ENCODE measurements around the gene IL22RA2. TPM values are rescaled to one million over a fixed set of nuclear protein-coding genes. Genes with fewer than 3 reads are reported as not detected.

The IL22RA2 gene
- total RNA-seq, 1 donor from 2014 or later, result not detected

DNA sequence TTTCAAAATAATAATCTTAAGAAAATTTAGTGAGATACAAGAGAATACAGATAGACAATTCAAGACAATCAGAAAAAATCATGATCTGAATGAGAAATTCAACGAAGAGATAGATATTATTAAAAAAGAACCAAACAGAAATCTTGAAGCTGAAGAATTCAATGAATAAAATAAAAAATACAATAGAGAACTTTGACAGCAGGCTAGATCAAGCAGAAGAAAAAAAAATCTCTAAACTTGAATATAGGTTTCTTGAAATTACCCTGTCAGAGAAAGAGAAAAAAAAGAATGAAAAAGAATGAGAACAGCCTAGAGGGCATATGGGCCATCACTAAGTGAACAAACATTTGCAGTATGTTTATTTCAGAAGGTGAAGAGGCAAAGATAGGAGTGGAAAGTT lies 39.0 kb downstream of the IL22RA2 start:
- Histone ChIP-seq H3K4me1 (no peaks in the 10 kb centered on the region), H3K27me3 (no peaks in the 10 kb centered on the region), H3K4me3 (no peak overlapping the region), H3K9me3 (no peaks in the 10 kb centered on the region), H3K27ac (no peak overlapping the region), H3K36me3 (no peaks in the 10 kb centered on the region)
- intact Hi-C loops (cut with DNase I), result no loop called here
- no peak for DNase-seq (ENCODE audit: extremely low spot score in 2 of 2)
- TF ChIP-seq CTCF (IDR thresholded peaks at IDR 0.05) (no peak), POLR2A (IDR thresholded peaks at IDR 0.05) (no peak), POLR2AphosphoS5 (IDR thresholded peaks at IDR 0.05; ENCODE audit: insufficient read depth in 1 of 2, low read depth in 1 of 2) (no peak)

DNA sequence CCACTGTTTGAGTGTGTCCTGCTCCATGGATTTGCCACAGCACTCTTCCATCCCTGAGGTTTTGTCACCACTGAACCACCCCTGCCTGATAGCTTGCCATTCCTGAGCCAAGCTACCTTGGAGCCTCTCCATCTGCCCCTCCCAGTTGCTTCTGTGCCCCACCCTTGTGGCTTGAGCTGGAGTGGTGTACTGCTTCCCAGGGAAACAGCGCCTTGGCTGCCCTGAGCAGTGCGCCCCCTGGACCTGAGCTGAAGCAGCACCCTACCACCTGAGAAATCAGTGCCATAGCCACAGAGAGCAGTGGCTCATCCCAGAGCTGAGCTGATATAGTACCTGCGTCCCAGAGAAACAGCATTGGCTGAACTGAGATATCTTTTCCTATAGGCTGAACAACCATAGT lies 40.3 kb downstream of the IL22RA2 start:
- no peaks in the 10 kb centered on the region for H3K27me3 ChIP-seq

GRCh38 chr6:137126875-137127485 lies 46.5 kb downstream of the IL22RA2 start:
- Histone ChIP-seq H3K27ac (no peak overlapping the region), H3K9me3 (no peaks in the 10 kb centered on the region), H3K27me3 (no peaks in the 10 kb centered on the region), H3K4me1 (no peaks in the 10 kb centered on the region), H3K4me3 (no peak overlapping the region), H3K36me3 (no peaks in the 10 kb centered on the region)
- no peak for DNase-seq (ENCODE audit: extremely low spot score in 2 of 2)
- intact Hi-C loops (cut with DNase I), result no loop called here
- TF ChIP-seq POLR2AphosphoS5 (IDR thresholded peaks at IDR 0.05; ENCODE audit: insufficient read depth in 1 of 2, low read depth in 1 of 2), result no peak
- no peak for TF ChIP-seq CTCF (IDR thresholded peaks at IDR 0.05)
- TF ChIP-seq POLR2A (IDR thresholded peaks at IDR 0.05), result no peak

More for the DNA sequence above, 40.3 kb downstream of the IL22RA2 start:
- H3K4me1 ChIP-seq, result no peaks in the 10 kb centered on the region
- intact Hi-C loops (cut with DNase I), result no loop called here
- H3K27ac ChIP-seq, result no peak overlapping the region
- no peaks in the 10 kb centered on the region for H3K9me3 ChIP-seq
- DNase-seq (ENCODE audit: extremely low spot score in 2 of 2), result no peak
- no peak overlapping the region for H3K4me3 ChIP-seq
- TF ChIP-seq POLR2AphosphoS5 (IDR thresholded peaks at IDR 0.05; ENCODE audit: insufficient read depth in 1 of 2, low read depth in 1 of 2) (no peak), CTCF (IDR thresholded peaks at IDR 0.05) (no peak), POLR2A (IDR thresholded peaks at IDR 0.05) (no peak)
- H3K36me3 ChIP-seq, result no peaks in the 10 kb centered on the region

GRCh38 chr6:137123078-137123477 lies 50.4 kb downstream of the IL22RA2 start:
- DNase-seq (ENCODE audit: extremely low spot score in 2 of 2), result no peak
- Histone ChIP-seq H3K4me3 (no peak overlapping the region), H3K27me3 (no peaks in the 10 kb centered on the region), H3K27ac (no peak overlapping the region), H3K4me1 (no peaks in the 10 kb centered on the region), H3K36me3 (no peaks in the 10 kb centered on the region), H3K9me3 (peaks cover 9% of the 10 kb centered on the region)
- intact Hi-C loops (cut with DNase I), result no loop called here
- TF ChIP-seq POLR2AphosphoS5 (IDR thresholded peaks at IDR 0.05; ENCODE audit: insufficient read depth in 1 of 2, low read depth in 1 of 2), result no peak

GRCh38 chr6:137122612-137123011 lies 50.8 kb downstream of the IL22RA2 start:
- Histone ChIP-seq H3K9me3 (peaks cover 9% of the 10 kb centered on the region), H3K36me3 (no peaks in the 10 kb centered on the region), H3K4me1 (no peaks in the 10 kb centered on the region), H3K27me3 (no peaks in the 10 kb centered on the region), H3K4me3 (no peak overlapping the region), H3K27ac (no peak overlapping the region)
- DNase-seq (ENCODE audit: extremely low spot score in 2 of 2), result no peak
- intact Hi-C loops (cut with DNase I), result no loop called here
- no peak for TF ChIP-seq POLR2AphosphoS5 (IDR thresholded peaks at IDR 0.05; ENCODE audit: insufficient read depth in 1 of 2, low read depth in 1 of 2)
- no peak for TF ChIP-seq CTCF (IDR thresholded peaks at IDR 0.05)
- no peak for TF ChIP-seq POLR2A (IDR thresholded peaks at IDR 0.05)
